Measurements from ENCODE around the gene NFKB1.
"Not testable (repeated sequence)": the region's sequence is repeated elsewhere in the genome, so short reads cannot be mapped to it uniquely, and the experiment has no call there.

NFKB1 gene

DNA sequence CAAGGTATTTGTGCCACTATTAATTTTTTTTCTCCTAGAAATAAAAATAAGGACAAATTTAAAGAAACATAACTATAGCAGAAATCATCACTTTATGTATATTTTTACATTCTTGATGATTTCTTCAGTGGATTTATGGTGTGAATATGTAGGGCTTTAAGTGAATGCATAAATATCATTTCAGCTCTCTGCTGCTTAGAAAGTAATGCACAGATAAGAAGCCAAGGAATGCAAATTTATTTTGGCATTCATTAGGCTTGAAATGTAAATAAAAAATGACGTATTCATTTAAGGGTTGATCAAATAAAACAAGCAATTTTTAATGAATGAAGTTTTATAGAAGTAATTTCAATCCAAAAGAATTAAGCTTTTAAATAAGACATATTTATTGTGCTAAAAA is 66.3 kb downstream of the NFKB1 start:
- DNase-seq, result no peak

DNA sequence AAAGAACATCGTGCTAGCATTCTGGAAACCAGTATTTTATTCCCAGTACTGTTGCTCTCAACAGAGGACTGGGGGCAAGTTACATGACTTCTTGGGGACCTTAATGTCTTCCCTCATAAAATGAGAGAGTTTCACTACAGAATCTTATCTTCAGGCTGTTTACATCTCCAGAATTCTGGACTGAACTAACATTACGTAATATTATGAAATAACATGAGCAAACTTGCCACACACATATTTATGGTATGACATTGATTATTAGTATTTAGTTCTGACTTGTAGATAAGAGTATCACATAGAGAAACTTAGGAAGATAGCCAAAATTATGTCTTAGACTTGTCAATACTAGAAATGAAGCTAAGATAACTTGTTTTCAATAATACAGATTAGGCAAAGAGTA is 68.0 kb downstream of the NFKB1 start:
- no peak for DNase-seq

DNA sequence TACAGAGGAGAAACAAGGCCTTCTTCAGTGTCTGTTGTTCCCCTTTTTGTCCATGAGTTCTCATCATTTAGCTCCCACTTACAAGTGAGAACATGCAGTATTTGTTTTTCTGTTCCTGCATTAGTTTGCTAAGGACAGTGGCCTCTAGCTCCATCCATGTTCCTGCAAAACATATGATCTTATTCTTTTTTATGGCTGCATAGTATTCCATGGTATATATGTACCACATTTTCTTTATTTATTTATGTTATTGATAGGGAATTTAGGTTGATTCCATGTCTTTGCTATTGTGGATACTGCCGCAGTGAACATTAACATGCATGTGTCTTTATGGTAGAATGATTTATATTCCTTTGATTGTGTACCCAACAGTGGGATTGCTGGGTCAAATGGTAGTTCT is 69.1 kb downstream of the NFKB1 start:
- not testable (repeated sequence) for DNase-seq

DNA sequence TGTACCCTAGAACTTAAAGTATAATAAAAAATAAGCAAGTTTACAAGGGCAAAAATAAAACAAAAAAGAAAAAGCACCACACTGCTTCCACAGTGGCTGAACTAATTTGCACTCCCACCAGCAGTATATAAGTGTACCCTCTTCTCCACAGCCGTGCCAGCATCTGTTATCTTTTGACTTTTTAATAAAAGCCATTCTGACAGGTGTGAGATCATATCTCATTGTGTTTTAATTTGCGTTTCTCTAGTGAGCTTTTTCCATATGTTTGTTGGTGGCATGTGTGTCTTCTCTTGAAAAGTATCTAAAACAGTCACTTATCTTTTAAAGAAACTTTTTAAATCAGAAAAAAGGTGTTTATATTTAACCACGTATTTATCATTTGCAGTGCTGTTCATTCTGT is 71.3 kb downstream of the NFKB1 start:
- DNase-seq, result no peak

DNA sequence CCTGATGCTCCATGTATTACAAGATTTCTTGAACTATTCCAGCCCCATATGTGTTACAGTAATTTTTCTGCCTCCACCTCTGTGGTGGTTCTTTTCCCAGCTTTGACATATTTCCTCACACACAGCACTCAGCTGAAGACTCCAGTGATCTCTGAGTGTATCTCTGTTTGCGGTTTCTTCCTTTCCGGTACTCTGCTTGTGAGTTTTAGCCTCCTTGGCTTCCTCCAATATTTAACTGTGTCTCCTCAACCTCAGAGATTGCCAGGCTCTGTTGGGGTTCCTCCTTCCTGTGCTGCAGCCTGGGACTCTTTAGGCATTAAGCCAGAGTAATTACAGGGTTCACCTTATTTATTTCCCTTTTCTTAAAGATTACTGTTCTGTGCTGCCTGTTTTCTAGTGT is 73.2 kb downstream of the NFKB1 start:
- DNase-seq, result no peak

DNA sequence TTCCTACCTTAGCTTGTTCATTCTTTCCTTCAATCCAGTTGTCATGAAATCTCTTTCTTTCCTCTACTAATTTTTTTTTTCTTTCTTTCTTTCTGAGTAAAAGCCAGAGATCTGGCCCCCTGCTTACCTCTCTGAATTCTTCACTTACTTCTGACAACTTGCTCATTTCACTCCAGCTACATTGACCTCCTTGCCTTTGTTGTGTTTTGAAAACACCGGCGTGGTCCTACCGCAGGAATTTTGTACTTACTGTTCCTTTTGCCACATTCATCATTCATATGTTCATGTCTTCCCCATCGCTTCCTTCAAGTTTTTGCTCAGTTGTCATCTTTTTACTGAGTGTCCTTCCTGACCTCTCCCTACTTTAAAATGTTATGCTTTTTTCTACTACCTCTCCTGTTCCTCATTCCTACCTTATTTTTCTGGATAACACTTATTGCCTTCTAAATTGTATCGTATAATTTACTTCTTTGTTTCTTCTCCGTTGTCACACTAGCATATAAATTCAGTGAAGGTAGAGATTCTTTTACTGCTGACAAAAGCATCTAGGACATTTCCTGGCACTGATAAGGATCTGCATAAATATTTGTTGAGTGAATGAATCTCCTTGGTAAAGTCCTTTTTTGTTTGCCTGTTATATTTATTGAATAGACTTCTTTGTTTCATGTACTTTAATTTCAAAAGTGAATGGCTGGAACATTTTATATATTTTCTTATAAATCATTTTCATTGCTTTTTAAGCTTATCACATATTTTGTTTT is 74.4 kb downstream of the NFKB1 start:
- no peak for DNase-seq

DNA sequence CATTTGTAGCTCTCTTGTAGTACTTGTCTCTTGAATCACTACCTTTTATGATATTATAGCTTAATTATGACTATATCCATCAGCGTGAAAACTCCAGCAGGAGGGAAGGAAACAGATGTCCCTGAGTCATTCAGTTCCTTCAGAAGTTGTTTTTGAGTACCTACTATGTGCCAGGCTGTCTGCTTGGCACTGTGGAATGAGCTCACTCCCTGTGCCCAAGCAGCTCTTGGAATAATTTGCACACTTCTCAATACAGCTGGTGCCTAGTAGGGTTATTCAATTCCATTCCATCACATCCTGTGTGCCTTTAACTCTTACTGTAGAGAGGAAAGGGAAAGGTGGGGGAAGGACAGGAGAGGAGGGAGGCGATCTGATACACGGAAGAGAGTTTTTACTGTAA is 77.1 kb downstream of the NFKB1 start:
- DNase-seq, result no peak

DNA sequence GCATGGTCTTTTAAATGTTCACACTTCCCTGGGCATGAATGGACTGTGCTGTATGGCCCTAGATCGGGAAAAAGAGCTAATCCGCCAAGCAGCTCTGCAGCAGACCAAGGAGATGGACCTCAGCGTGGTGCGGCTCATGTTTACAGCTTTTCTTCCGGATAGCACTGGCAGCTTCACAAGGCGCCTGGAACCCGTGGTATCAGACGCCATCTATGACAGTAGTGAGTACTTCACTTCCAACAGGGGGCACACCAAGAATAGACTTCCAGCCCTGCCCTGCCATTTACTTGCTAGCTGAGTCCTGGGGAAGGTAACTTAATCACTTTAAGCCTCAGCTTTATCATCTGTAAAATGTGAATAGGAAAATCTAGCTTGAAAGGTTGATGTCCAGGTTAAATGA is 77.7 kb downstream of the NFKB1 start:
- DNase-seq, result no peak

DNA sequence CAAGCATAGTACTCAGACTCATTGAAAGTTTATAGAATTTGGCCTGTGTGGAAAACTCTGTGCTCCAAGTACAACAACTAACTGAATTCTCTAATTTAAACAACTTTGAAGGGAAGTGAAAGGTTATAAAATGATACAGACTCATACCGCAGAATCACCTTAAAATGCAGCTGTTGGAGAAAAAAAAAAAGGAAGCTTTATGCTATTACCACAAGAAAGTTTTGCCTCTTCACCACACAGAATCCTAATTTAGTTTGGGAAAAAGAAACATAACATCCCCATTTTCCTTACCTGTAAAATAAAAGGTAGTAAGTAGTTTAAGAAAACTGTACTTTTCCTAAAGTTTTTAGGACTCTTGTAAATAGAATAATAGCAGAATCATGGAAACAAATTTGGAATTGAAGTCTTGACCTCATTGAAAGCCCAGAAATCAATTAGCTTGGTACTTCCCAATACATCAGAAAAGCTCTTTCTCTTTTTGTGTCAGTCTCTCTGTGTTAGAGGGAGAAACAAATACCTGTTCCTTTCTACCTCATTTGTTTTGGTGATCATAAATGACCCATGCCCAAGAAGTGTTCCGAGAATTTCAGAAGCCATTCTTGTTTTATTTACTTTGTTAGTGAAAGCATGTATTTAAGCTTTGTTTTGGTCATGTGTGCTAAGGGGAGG is 78.8 kb downstream of the NFKB1 start:
- DNase-seq, result no peak

DNA sequence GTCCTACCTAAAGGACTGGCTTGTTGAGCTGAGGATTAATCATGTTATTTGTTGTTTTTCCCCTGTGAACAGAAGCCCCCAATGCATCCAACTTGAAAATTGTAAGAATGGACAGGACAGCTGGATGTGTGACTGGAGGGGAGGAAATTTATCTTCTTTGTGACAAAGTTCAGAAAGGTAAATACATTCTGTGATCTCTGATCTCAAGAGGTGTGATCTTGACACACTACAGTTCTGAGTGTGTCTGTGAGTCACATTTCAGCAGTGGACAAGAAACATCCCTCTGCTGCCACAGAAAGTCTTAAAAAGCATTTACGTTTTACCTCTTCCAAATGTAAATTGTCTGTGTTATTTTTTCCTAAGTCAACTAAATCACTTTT is 79.3 kb downstream of the NFKB1 start:
- DNase-seq, result no peak

DNA sequence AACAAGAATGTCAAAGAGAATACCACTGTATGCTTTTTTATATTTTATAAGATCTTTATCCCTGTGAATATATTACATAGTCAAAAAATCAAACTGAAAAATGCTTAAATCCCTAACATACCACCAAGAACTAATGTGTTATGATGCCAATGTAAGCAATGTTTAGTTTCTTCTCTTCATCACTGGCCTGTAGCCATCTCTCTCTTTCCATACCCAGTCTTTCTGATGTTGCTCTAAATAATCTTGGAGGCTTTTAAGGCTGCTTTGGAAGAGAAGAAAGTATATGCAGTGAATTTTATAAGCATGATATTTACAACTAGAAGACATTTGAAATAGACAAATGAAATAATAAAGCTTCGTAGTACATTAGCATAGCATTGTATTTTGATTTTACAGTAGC is 82.9 kb downstream of the NFKB1 start:
- DNase-seq, result no peak

DNA sequence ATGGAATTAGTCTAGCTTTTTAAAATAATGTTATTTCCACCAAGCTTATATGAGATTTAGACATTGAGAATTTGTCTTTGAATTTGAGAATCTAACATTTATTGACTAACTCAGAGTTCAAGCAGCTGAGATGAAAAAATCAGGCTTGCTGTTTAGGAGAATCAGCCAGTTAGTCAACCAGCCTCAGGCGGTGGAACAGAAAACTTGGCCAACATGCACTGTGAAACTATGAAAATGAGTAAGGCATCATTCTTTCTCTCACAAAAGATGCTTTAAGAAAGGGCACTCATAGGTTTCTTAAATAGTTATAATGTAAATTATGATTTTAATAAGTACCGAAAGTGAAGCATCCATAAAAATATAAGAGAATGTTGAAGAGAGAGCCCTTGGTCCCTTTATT is 84.2 kb downstream of the NFKB1 start:
- DNase-seq, result no peak

DNA sequence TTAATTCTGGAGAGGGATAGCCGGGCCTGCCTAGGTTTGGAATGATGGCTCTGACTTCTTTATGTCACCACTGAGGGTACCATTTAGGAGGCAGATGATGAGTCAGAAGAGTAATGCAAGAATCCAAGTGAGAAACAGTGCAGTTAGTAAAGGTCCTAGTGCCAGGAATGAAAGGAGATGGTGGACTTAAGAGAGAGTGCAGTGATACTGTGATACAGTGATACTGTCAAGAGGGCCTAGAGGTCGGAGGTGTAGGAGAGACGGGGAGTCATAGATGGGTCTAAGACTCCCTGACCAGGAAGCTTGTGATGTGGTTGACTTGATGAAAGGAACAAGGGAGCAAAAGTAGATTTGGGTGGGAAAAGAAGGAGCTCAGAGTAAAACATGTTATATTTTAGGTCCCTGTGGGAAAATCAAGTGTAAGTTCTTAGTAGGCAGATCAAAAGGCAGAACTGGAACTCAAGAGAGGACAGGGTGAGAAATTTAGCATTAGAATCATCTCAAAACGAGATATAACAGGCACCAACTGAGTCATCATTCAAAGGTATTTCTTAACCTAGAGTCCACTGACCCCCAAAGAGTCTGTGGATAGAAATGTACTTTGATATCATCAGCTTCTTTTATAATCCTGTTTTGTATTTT is 85.0 kb downstream of the NFKB1 start:
- no peak for DNase-seq

DNA sequence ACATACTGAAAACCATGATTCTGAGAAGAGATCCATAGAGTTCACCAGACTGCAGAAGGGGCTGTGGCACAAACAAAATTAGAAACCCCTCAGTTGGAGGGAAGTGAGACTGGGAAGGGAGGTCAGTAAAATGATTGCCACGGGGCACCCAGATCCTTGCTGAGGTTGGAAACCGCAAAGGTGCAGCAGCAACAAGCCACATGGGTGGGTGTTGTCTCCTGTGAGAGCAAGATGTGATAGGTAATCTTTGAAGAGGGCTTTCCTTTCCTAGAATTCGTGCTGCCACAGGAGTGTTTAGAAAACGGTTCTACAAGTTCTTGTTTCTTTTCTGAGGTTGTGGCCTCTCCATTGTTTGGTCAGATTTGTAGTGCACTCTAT is 85.5 kb downstream of the NFKB1 start:
- DNase-seq, result no peak

DNA sequence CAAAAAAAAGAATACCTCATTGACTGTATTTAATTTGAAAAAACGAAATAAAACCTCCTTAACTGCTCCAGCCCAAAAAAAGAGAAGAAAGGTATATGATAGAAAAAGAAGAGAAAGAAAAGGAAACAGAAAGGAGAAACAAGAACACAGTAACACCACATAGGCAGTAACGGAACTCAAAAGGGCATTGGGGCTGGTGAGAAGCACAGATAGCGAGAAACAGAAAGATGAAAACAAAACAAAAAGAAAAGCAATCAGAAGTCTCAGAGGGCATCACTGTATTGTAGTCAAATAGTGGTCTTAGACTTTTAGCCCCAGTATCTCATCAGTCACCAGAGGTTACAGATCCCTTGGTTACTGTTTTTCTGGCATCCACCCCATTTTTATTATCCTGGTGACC is 88.6 kb downstream of the NFKB1 start:
- no peak for DNase-seq

DNA sequence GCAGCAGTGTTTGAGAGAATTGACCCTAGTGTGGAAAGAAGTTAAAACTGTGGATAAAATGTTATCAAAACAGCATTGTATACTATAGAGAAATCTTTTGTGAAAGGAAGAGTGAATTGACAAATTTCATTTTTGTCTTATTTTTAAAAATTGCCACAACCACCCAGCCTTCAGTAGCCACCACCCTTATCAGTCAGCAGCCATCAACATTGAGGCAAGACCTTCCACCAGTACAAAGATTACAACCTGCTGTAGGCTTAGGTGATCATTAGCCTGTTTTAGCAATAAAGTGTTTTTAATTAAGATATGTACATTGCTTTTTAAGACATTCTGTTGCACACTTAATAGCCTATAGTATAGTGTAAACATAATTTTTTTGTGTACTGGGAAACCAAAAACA is 91.1 kb downstream of the NFKB1 start:
- no peak for DNase-seq

DNA sequence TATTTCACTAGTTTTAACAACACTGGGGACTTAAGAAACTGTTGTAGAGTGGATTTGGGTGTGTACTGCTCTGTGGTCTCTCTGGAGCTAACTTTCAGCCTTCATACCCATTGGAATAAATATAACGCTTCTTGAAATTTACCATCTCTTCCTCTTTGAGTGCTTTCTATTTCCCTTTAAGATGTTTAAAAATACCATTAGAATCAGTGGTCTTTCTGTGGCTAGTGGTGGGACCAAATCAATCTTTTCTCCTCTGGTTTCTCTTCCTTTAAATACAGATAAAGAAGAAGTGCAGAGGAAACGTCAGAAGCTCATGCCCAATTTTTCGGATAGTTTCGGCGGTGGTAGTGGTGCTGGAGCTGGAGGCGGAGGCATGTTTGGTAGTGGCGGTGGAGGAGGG is 92.0 kb downstream of the NFKB1 start:
- DNase-seq, result no peak

DNA sequence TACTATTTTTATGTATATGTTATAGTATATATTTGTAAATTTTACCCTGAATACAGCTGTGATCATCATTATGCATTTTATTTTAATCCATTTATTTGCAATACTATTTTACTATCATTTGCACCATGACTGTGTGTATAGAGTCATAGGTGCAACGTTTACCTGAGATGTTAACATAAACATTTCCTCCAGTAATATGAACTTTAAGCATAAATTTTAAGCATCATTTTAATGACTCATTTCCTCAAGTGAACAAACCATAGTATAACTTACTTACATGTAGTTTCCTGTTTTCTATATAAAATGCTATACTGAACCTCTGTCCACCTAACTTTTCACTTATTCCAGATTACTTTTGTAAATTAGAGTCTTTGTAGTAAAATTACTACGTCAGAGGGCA is 92.8 kb downstream of the NFKB1 start:
- no peak for DNase-seq

DNA sequence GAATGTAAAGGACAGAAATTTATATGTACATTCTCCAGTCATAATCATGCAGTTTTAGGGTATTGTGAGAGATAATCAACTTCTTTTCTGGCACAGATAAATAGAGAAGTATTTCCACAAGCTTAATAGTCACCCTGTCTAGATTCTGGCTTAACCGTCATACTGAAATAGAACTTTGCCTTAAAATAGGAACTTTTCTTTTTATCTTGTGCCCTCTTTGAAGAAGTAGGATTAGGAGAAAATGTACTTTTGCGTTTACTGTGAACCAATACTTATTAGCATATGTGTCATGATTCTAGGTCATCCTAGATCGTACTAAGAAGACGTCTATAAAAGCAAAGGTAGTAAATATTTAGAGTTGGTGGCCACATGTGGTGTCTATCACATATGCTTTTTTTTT is 95.4 kb downstream of the NFKB1 start:
- DNase-seq, result no peak

DNA sequence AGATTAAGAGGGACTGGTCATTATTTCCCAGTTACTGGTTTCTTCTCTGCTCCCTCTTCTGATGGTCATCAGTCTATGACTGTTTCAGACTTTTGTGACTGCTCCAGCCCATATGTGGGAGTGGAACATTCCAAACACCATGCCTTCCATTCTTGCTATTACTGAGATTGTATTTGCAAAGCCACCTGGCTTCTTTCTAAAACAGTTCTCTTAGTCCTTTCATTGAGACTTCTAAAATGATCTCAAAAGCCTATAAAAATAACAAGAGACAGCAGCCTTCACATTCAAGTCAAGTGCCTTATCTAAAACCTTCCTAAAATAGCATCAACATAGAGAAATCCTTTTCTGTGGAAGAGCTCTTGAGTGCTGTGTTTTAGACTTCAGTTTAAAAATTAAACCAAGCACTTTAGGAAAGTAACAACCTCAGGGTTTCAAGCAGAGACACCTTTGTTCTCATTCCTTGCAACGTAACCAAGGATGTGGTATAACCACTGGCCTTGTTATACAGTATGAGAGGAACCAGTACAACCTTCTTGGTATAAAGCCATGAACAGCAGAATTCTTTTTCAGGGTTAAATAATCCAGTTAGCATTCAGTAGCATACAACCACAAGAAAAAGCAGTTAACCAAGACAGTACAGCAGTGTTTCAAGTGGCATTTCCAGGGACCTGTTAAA is 97.1 kb downstream of the NFKB1 start:
- no peak for DNase-seq

DNA sequence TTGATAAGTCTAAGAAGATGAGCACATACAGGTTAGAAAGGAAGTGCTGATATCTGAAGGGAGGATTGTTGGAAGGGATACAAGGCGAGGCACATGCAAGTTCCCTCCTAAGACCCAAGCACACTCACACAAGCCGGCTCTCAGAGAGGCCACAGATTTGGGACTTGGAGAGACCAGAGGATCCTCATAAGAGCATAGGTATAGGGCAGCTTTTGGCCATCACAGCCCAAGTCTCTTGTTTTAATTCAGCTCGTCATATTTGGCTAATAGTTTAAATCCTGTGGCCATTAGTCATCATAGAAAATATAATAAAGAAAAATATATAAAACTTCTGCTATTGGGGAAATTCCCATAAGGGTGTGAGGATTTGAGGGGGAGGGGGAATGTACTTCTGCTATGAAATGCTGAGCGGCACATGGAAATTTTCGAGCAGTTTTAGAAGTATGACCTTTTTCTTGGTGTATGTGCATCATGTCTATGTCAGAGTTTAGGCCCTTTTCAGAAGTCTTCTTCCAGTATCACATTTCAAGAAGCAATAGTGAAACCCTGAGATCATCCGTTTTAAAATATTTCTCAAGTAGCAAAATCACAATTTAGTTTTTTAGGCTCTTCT is 97.7 kb downstream of the NFKB1 start:
- DNase-seq, result no peak

DNA sequence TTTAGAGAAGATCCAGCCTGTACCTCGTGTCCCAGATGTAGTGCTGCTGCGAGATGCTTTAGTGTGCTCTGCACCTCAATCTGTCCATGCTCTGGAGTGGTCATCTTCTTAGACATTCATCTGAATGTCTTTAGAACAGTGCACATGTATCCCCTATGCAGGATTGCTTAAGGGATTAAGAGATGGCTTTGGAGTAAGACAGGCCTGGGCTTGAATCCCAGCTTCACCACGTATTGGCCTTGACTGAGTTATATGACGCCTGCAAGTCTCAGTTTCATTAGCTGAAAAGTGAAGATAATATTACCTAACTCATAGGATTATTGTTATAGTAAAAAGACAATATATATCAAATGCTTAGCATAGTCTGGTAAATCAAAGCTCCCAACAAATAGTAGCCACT is 98.3 kb downstream of the NFKB1 start:
- no peak for DNase-seq

DNA sequence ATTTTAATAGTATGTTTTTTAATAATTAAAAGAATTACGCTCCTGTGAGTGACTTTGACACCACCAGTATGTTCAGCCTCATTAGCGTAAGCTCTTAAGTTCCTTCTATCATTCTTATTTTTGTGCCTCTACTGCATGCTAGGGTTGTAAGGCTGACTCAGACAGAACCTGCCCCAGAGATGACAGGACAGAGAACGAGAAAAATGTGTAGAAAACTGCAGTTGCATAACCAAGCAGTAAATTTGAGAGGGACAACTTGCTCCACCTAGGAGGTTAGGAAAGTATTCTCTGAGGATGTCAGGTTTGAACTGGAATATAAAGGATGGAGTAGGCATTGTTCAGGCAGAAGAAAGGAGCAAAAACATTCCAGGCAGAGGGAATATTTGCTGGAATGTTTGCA is 98.7 kb downstream of the NFKB1 start:
- DNase-seq, result no peak

DNA sequence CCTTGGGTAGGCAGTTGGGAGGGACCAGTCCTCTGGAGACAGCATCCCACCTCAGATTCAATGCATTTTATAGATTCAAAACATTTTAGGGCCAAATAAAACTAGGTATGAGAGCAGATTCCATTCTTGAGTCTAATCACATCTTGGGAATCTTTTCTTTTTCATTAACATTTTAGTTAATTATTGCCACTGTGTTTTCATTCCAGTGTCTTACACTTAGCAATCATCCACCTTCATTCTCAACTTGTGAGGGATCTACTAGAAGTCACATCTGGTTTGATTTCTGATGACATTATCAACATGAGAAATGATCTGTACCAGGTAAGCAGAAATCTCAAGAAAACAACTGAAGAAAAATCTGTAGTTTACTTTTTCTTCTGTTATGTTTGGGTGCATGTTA is 99.5 kb downstream of the NFKB1 start:
- DNase-seq, result no peak
